Measurements from ENCODE around the gene DCTN1.

- TF ChIP-seq CTCF (conservative IDR thresholded peaks at IDR 0.05; ENCODE audit: low read depth, low read length) (no peak), EZH2 (IDR thresholded peaks at IDR 0.05; ENCODE audit: borderline replicate concordance, low read depth, low read length, poor library complexity, severe bottlenecking) (no peak)
Measured at GRCh38 chr2:74328573-74328972, 51.5 kb downstream of the DCTN1 start.
